Esophagus squamous epithelium (tissue), 5 donors: ENCODE measurements around the gene SHOC2. TPM values are rescaled to one million over a fixed set of nuclear protein-coding genes. Genes with fewer than 3 reads are reported as not detected.

ENCODE experiments used
- DNase-seq: peaks from one replicate; lab custom pipeline; 2025; lab: John Stamatoyannopoulos, UW
- H3K27ac ChIP-seq, 4 donors: fragments of 200-600 bp; sonication (generic); one replicate each; pipeline ENCODE4 v1.5.1; 2016 to 2019; ENCODE audit warnings: mild to moderate bottlenecking in 1 of 4
- H3K27me3 ChIP-seq, 4 donors: fragments of 200-600 bp; sonication (generic); 1 replicate in 3 of 4; 2 replicates in 1 of 4; pipeline versions ENCODE4 v1.5.1 to v1.6.0; 2017 to 2021; ENCODE audit warnings: antibody characterized with exemption in 1 of 4
- H3K36me3 ChIP-seq, 3 donors: fragments of 200-600 bp; sonication (generic); one replicate each; pipeline ENCODE4 v1.5.1; 2016 to 2019
- H3K4me1 ChIP-seq, 3 donors: fragments of 200-600 bp; sonication (generic); one replicate each; pipeline ENCODE4 v1.5.1; 2017 to 2019
- H3K4me3 ChIP-seq, 4 donors: fragments of 200-600 bp; sonication (generic); 1 replicate in 3 of 4; 2 replicates in 1 of 4; pipeline ENCODE4 v1.5.1; 2016 to 2019; ENCODE audit warnings: mild to moderate bottlenecking in 2 of 4, moderate library complexity in 1 of 4
- H3K9me3 ChIP-seq, 3 donors: fragments of 200-600 bp; sonication (generic); one replicate each; pipeline ENCODE4 v1.5.1; 2016 to 2019
- POLR2A ChIP-seq, 4 donors: fragments of 450-650 bp; IDR thresholded peaks; one replicate each; pipeline ENCODE4 v1.6.1; 2017; ENCODE audit warnings: antibody characterized with exemption in 4 of 4, mild to moderate bottlenecking in 4 of 4, moderate library complexity in 3 of 4
- WGBS, 2 donors: methylation state at CpG; one replicate each; pipeline ENCODE4 v1.1.5; 2018; 5-methylcytosine and 5-hydroxymethylcytosine counted together
- intact Hi-C: fragments of 100-400 bp; cut with DNase I; formaldehyde crosslinking; loops from one replicate; pipeline ENCODE4 v1.15.0; 2022
- total RNA-seq, 4 donors: library from RNA; depleted of rRNA; stranded (reverse); fragments of >200 nt; gene quantifications; one replicate each; pipeline ENCODE4 v1.1.0, GENCODE V29; 2016
- TF ChIP-seq, protein P1 (sequence below), 6 experiments: fragments of 450-650 bp in 4 of 6; fragments of 200-600 bp in 2 of 6; sonication (generic) in 2 of 6; IDR thresholded peaks; one replicate each; pipeline ENCODE4 v1.5.1; 2016 to 2019; ENCODE audit warnings: antibody characterized with exemption in 6 of 6, mild to moderate bottlenecking in 4 of 6, moderate library complexity in 4 of 6
- donor health status: DM: yes; HTN: yes; CAD: no.

Gene SHOC2
- 10 to 100 TPM; 24.8 to 59.5 (median 43.0) TPM for total RNA-seq

DNA sequence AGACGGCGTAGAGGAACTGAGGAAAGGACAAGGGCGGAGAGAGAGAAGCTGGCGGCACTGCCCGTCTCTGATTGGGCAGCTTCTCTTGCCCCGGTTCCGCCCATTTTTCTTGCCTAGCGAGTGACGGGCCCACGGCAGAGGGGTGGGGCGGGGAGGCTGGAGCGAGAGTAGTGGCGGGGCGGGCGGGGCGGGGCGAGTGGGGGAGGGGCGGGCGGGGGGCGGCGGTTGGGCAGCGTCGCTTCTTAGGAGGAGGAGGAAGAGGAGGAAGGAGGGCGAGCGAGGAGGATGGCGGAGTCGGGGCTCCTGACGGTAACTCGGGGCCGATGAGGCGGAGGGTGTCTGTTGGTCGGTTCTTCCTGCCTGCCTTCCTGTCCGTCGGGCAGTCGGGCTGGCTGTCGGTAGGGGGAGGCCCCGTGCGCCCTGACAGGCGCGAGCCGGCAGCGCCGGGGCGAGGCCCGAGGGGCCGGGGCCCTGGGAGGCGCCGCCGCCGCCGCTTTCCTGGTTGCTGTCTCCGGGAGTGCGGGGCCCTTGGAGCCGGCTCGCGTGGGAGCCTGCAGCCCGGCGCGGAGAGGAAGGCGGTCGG lies at the start of gene SHOC2:
SHOC2 (plus strand) TSS at position 256 of the 583 bp plus-strand sequence. CDS start 44,755 bp downstream, outside the sequence.
- WGBS, 2 donors = 0% methylated on average over 15 to 16 of the region's 61 CpGs

DNA sequence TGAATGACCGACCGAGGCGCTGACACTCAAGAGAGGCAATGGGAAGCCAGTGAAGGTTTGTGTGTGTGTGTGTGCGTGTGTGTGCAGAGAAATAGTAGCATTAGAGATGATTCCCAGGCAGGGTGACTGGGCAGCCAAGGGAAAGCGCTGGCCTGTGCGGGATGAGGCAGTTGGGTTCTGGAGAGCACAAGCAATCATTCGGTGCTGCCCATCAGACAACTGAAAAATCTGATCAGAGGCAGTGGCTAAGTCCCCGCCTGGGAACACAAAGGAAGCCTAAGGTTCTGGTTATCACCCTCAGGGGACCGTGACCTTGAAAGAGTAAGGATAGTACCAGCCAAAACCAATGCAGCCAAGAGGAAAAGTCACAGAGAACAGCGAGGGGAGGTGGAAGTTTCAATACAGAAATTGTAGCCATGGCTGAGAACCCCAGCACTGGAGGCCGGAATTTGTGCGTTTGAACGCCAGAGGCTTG lies 48.5 kb upstream of the SHOC2 start:
- Histone ChIP-seq H3K4me3 (peak overlapping the region; percentile 75 to 97 (median 90)), H3K36me3 (no peaks in the 10 kb centered on the region), H3K27me3 (no peaks in the 10 kb centered on the region), H3K27ac (peak overlapping the region; percentile 98 to 100 (median 100)), H3K9me3 (no peaks in the 10 kb centered on the region), H3K4me1 (peaks cover 12 to 70% (median 38%) of the 10 kb centered on the region in 3 donors)
- no peak for TF ChIP-seq POLR2A (IDR thresholded peaks at IDR 0.05)
- TF ChIP-seq, protein P1, sequence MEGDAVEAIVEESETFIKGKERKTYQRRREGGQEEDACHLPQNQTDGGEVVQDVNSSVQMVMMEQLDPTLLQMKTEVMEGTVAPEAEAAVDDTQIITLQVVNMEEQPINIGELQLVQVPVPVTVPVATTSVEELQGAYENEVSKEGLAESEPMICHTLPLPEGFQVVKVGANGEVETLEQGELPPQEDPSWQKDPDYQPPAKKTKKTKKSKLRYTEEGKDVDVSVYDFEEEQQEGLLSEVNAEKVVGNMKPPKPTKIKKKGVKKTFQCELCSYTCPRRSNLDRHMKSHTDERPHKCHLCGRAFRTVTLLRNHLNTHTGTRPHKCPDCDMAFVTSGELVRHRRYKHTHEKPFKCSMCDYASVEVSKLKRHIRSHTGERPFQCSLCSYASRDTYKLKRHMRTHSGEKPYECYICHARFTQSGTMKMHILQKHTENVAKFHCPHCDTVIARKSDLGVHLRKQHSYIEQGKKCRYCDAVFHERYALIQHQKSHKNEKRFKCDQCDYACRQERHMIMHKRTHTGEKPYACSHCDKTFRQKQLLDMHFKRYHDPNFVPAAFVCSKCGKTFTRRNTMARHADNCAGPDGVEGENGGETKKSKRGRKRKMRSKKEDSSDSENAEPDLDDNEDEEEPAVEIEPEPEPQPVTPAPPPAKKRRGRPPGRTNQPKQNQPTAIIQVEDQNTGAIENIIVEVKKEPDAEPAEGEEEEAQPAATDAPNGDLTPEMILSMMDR (IDR thresholded peaks at IDR 0.05) = no peak
- 60 to 65% methylated on average over 12 to 13 of the region's 13 CpGs for WGBS, 2 donors
- DNase-seq = no peak
- intact Hi-C loops = loop anchor here (10.0 kb wide), 1 partner anchor 66 kb away; no protein-coding TSS in a partner anchor

More for the DNA sequence above, at the start of gene SHOC2:
- Histone ChIP-seq H3K36me3 (no peaks in the 10 kb centered on the region), H3K27ac (peak within 1 kb of the TSS; percentile 95 to 99 (median 99)), H3K4me1 (peaks cover 7 to 51% (median 20%) of the 10 kb centered on the region in 3 donors), H3K4me3 (peak within 1 kb of the TSS; percentile 49 to 94 (median 86)), H3K27me3 (no peaks in the 10 kb centered on the region), H3K9me3 (no peaks in the 10 kb centered on the region)
- peak; percentile 97 for DNase-seq
- intact Hi-C loops = no loop called here
- TF ChIP-seq, protein P1 (IDR thresholded peaks at IDR 0.05) = peak in 3 of 6 experiments; percentile 9 to 33 (median 23)
- peak in 3 of 4 donors; percentile 56 to 91 (median 74) for TF ChIP-seq POLR2A (IDR thresholded peaks at IDR 0.05)

DNA sequence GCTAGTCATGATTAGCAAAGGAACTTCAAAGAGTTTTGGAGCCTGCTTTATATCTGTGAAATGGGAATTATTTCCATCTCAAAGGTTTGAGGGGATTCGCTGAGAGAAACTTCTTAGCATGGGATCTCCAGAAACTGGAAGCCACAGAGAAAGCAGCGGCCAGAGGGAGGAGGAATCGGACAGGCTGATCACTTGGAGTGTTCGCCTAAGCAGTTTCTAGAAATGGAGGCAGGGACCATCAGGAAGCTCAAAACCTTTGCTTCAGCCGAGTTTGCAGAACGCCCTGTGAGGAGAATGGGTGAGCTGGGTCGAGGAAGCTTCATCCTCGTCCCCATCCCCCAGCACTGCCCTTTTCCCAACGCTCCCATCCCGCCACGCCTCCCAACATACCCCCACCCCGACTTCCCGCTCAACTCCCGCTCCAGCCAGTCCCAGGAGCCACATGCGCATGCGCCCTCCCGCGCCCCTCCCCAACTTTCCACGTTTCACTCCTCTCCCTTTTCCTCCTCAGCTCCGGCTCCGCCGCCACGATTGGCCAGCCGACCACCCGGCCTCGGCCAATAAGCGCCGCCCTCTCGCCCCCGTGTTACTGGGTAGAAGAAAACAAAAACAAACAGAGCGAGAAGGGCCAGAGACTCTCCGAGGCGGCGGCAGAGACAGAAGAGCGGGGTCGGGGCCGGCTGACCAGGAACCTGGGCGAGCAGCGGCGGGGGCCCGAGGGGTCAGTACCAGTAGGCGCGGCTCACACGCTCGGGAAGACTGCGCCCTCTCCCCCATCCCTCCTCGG lies 47.9 kb upstream of the SHOC2 start, which contains the start of gene PDCD4:
PDCD4 (plus strand) TSS at position 631 of the 787 bp plus-strand sequence. CDS start 4,100 bp downstream, outside the sequence.
- TF ChIP-seq POLR2A (IDR thresholded peaks at IDR 0.05) = peak in 3 of 4 donors; percentile 85 to 96 (median 93)
- TF ChIP-seq, protein P1 (IDR thresholded peaks at IDR 0.05) = peak in 1 of 6 experiments; percentile 12
- intact Hi-C loops = loop anchor here (10.0 kb wide), 1 partner anchor 67 kb away; no protein-coding TSS in a partner anchor
- WGBS, 2 donors = 0 to 3% methylated on average over 19 of the region's 47 CpGs

DNA sequence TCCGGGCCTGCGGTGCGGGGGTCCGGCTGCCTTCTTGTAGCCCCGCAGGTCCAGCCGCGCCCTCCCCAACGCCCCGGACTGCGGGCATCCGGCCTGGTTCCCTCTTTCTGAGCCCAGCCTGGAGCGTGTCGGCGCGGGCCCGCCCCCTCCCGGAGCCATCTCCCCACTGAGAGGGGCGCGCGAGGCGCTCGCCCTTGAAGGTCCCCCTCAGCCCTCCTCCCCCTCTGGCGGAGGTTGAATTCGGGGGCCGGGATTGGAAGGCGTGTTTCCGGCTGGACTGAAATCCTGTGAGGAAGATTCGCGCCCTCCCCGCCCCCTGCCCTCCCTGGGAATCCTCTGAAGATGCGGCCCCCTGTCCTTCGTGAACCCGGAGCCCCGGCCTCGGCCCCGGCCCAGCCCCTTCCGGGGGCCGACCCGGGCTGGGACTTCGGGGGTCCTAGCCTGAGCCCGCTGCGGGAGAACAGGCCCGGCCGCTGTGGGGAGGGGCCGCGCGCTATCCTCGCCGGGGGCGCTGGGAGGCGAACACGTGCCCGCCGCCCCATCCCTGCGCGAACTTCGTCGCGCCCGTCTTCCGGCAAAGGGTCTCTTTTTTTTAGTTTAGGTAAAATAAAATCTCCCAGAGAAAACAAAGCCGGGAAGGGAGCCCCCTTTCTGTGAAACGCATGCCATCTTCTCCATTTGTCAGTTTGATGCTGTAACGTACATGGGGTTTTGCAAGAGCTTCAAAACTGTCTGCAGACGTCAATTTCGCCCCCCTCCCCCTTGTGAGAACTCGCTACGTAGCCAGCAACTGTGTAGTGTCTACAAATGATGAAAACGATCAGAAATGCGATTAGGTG lies 47.0 kb upstream of the SHOC2 start:
- no peak for TF ChIP-seq POLR2A (IDR thresholded peaks at IDR 0.05)
- TF ChIP-seq, protein P1 (IDR thresholded peaks at IDR 0.05) = peak in 3 of 6 experiments; percentile 3 to 23 (median 15)
- H3K4me3 ChIP-seq = peak overlapping the region; percentile 75 to 97 (median 90)
- H3K27ac ChIP-seq = peak overlapping the region; percentile 98 to 100 (median 100)
- H3K36me3 ChIP-seq = peaks cover 0 to 15% (median 0%) of the 10 kb centered on the region in 3 donors
- WGBS, 2 donors = 0% methylated on average over 9 to 14 of the region's 70 CpGs
- intact Hi-C loops = loop anchor here (10.0 kb wide), 1 partner anchor 68 kb away; no protein-coding TSS in a partner anchor
- no peaks in the 10 kb centered on the region for H3K9me3 ChIP-seq
- no peak for DNase-seq
- H3K4me1 ChIP-seq = peaks cover 3 to 70% (median 23%) of the 10 kb centered on the region in 3 donors
- H3K27me3 ChIP-seq = no peaks in the 10 kb centered on the region

More for the DNA sequence above, 47.9 kb upstream of the SHOC2 start, which contains the start of gene PDCD4:
- DNase-seq = peak; percentile 81
- peak within 1 kb of the TSS; percentile 98 to 100 (median 100) for H3K27ac ChIP-seq
- H3K27me3 ChIP-seq = no peaks in the 10 kb centered on the region
- peaks cover 6 to 70% (median 31%) of the 10 kb centered on the region in 3 donors for H3K4me1 ChIP-seq
- no peaks in the 10 kb centered on the region for H3K9me3 ChIP-seq
- H3K36me3 ChIP-seq = peaks cover 0 to 6% (median 0%) of the 10 kb centered on the region in 3 donors
- peak within 1 kb of the TSS; percentile 75 to 97 (median 90) for H3K4me3 ChIP-seq
